HepG2 (cell line): ENCODE measurements around the gene ENO2. TPM values are rescaled to one million over a fixed set of nuclear protein-coding genes. Genes with fewer than 3 reads are reported as not detected.

Experiments used
- CREM ChIP-seq, 2 experiments: sonication (generic) in 1 of 2; formaldehyde crosslinking in 1 of 2; IDR thresholded peaks; 2 replicates each; pipeline versions ENCODE4 v1.4.0 to v1.6.1; 2016 to 2020; ENCODE audit warnings: antibody characterized with exemption in 1 of 2, mild to moderate bottlenecking in 1 of 2, missing genetic modification reagents in 1 of 2
- FOXA3 ChIP-seq: IDR thresholded peaks from 2 replicates; pipeline ENCODE4 v1.6.1; 2016; ENCODE audit warnings: missing genetic modification reagents, missing compliant biosample characterization
- HNRNPL ChIP-seq: fragments of 200-400 bp; formaldehyde crosslinking; IDR thresholded peaks from 2 replicates; pipeline ENCODE4 v1.6.1; 2017; ENCODE audit warnings: mild to moderate bottlenecking, low read depth, low read length
- KDM1A ChIP-seq: IDR thresholded peaks from 2 replicates; pipeline ENCODE4 v1.6.1; 2016; ENCODE audit warnings: missing compliant biosample characterization
- MAFK ChIP-seq, 2 experiments: IDR thresholded peaks in 1 of 2; conservative IDR thresholded peaks in 1 of 2; 2 replicates each; pipeline ENCODE4 v1.6.1; 2011; ENCODE audit warnings: improper control_type of control experiment in 2 of 2, low read length in 2 of 2
- NCOA2 ChIP-seq: sonication (generic); formaldehyde crosslinking; IDR thresholded peaks from 2 replicates; pipeline ENCODE4 v1.8.0; 2022; ENCODE audit warnings: inconsistent platforms
- NFE2 ChIP-seq: sonication (generic); formaldehyde crosslinking; IDR thresholded peaks from 2 replicates; pipeline ENCODE4 v1.4.0; 2020; ENCODE audit warnings: missing genetic modification reagents
- NKX3-1 ChIP-seq: sonication (generic); formaldehyde crosslinking; IDR thresholded peaks from 2 replicates; pipeline ENCODE4 v1.5.0; 2020; ENCODE audit warnings: missing genetic modification reagents
- SMC3 ChIP-seq: IDR thresholded peaks from 2 replicates; pipeline ENCODE4 v1.6.1; 2011; ENCODE audit warnings: low read length, improper control_type of control experiment
- TBP ChIP-seq: sonication (generic); formaldehyde crosslinking; IDR thresholded peaks from 2 replicates; pipeline ENCODE4 v1.5.0; 2020; ENCODE audit warnings: missing genetic modification reagents
- ZNF253 ChIP-seq: sonication (generic); formaldehyde crosslinking; IDR thresholded peaks from 2 replicates; pipeline ENCODE4 v1.8.0; 2022; ENCODE audit warnings: mild to moderate bottlenecking, missing genetic modification reagents, borderline replicate concordance
- ZNF83 ChIP-seq: sonication (generic); formaldehyde crosslinking; IDR thresholded peaks from 2 replicates; pipeline ENCODE4 v1.4.0; 2020; ENCODE audit warnings: missing genetic modification reagents, mild to moderate bottlenecking, borderline replicate concordance
- polyA plus RNA-seq, 8 experiments: library from polyadenylated mRNA; depleted of rRNA in 3 of 8; stranded (reverse) in 7 of 8; unstranded in 1 of 8; fragments of >200 nt; fragmentation: Illumina TruSeq in 4 of 8; extraction: Trizol in 4 of 8; gene quantifications; 2 replicates each; pipeline versions ENCODE4 v1.2.1 to v1.2.3, GENCODE V29; 2011 to 2016; ENCODE audit warnings: low read depth in 4 of 8, missing spikeins in 1 of 8, mixed read lengths in 1 of 8; ENCODE audit not compliant: insufficient read depth in 1 of 8
- total RNA-seq, 5 experiments: library from RNA; depleted of rRNA; stranded (reverse); fragments of >200 nt; fragmentation: Illumina TruSeq; extraction: Trizol; gene quantifications; 2 replicates each; pipeline ENCODE4 v1.2.3, GENCODE V29; 2016; ENCODE audit warnings: low read depth in 1 of 5
- TF ChIP-seq, protein P1 (sequence below): sonication (generic); formaldehyde crosslinking; IDR thresholded peaks from one replicate; pipeline ENCODE4 v1.5.1; 2020; ENCODE audit warnings: mild to moderate bottlenecking, missing genetic modification reagents; ENCODE audit errors: not compliant biosample characterization
- TF ChIP-seq, protein P2 (sequence below): sonication (generic); formaldehyde crosslinking; IDR thresholded peaks from 2 replicates; pipeline ENCODE4 v1.4.0; 2020; ENCODE audit warnings: missing genetic modification reagents
- TF ChIP-seq, protein P3 (sequence below): IDR thresholded peaks from 2 replicates; pipeline ENCODE4 v1.6.1; 2016; ENCODE audit warnings: low read depth, borderline replicate concordance
- TF ChIP-seq, protein P4 (sequence below): sonication (generic); formaldehyde crosslinking; IDR thresholded peaks from 2 replicates; pipeline ENCODE4 v1.5.0; 2020; ENCODE audit warnings: mild to moderate bottlenecking, missing genetic modification reagents, borderline replicate concordance

The ENO2 gene
- total and polyA plus RNA-seq, 2 of the 13 experiments (the other 11 are each of a cell fraction or from before 2014, with no cell fraction given) = 19.3 to 136 TPM

DNA sequence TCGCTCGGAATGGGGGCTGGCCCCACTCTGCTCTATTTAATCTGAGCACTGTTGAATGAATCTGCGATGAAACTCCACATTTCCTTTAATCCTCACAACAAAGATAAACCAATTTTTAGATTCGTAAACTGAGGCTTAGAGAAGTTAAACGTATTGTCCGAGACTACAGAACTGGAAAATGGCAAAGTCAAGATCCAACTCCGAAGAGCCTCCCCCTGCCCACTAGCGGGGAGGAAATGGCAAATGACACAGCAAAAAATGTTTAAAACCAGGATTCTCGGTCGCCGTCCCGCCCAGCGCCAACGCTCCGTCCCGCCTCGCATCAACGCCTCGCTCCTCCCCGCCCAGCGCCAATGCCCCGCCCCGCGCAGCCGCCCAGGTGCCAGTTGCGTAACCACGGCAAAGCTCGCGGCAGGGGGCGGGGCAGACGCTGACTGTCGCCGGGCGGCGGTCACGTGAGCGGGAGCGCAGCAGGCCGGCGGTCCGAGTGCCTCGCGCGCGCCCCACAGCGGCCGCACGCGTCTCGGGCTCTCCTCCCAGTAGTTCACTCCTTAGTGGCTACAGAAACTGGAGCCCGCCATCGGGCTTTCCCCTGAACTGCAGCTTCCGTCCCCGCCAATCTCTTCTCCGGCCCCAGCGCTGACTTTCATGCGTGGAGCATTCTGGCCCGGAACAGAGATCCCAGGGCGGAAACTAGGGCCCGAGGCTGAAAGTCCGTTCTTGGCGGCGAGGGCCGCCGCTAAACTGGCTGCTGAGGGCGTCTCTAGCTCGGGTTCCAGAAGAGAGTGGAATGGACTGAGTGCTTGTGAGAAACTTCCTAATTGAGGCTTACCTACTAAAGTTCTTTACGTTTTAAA is 23.4 kb upstream of the ENO2 start (continued):
- TF ChIP-seq, protein P1, sequence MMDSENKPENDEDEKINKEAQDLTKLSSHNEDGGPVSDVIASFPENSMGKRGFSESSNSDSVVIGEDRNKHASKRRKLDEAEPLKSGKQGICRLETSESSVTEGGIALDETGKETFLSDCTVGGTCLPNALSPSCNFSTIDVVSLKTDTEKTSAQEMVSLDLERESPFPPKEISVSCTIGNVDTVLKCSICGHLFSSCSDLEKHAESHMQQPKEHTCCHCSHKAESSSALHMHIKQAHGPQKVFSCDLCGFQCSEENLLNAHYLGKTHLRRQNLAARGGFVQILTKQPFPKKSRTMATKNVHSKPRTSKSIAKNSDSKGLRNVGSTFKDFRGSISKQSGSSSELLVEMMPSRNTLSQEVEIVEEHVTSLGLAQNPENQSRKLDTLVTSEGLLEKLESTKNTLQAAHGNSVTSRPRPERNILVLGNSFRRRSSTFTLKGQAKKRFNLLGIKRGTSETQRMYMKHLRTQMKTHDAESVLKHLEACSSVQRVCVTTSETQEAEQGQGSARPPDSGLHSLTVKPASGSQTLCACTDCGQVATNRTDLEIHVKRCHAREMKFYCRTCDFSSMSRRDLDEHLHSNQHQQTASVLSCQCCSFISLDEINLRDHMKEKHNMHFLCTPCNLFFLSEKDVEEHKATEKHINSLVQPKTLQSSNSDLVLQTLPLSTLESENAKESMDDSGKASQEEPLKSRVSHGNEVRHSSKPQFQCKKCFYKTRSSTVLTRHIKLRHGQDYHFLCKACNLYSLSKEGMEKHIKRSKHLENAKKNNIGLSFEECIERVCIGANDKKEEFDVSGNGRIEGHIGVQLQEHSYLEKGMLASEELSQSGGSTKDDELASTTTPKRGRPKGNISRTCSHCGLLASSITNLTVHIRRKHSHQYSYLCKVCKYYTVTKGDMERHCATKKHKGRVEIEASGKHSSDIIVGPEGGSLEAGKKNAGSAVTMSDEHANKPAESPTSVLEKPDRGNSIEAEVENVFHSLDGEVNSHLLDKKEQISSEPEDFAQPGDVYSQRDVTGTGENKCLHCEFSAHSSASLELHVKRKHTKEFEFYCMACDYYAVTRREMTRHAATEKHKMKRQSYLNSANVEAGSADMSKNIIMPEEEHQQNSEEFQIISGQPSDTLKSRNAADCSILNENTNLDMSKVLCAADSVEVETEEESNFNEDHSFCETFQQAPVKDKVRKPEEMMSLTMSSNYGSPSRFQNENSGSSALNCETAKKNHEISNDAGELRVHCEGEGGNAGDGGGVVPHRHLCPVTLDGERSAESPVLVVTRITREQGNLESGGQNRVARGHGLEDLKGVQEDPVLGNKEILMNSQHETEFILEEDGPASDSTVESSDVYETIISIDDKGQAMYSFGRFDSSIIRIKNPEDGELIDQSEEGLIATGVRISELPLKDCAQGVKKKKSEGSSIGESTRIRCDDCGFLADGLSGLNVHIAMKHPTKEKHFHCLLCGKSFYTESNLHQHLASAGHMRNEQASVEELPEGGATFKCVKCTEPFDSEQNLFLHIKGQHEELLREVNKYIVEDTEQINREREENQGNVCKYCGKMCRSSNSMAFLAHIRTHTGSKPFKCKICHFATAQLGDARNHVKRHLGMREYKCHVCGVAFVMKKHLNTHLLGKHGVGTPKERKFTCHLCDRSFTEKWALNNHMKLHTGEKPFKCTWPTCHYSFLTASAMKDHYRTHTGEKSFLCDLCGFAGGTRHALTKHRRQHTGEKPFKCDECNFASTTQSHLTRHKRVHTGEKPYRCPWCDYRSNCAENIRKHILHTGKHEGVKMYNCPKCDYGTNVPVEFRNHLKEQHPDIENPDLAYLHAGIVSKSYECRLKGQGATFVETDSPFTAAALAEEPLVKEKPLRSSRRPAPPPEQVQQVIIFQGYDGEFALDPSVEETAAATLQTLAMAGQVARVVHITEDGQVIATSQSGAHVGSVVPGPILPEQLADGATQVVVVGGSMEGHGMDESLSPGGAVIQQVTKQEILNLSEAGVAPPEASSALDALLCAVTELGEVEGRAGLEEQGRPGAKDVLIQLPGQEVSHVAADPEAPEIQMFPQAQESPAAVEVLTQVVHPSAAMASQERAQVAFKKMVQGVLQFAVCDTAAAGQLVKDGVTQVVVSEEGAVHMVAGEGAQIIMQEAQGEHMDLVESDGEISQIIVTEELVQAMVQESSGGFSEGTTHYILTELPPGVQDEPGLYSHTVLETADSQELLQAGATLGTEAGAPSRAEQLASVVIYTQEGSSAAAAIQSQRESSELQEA = peak; percentile 73
- TF ChIP-seq ZNF253 = 0 out of 2 replicates have a peak, but pooled peaks have one; percentile 43
- TF ChIP-seq, protein P2, sequence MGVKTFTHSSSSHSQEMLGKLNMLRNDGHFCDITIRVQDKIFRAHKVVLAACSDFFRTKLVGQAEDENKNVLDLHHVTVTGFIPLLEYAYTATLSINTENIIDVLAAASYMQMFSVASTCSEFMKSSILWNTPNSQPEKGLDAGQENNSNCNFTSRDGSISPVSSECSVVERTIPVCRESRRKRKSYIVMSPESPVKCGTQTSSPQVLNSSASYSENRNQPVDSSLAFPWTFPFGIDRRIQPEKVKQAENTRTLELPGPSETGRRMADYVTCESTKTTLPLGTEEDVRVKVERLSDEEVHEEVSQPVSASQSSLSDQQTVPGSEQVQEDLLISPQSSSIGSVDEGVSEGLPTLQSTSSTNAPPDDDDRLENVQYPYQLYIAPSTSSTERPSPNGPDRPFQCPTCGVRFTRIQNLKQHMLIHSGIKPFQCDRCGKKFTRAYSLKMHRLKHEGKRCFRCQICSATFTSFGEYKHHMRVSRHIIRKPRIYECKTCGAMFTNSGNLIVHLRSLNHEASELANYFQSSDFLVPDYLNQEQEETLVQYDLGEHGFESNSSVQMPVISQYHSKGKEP (CRISPR knock-in tag) = no peak; the same call in 1 of the 2 replicates
- TF ChIP-seq NFE2 (CRISPR knock-in tag) = peak; percentile 98
- peak; percentile 33; the same call in 1 of the 2 replicates for TF ChIP-seq SMC3
- TF ChIP-seq CREM (IDR thresholded peaks at IDR 0.05) = no peak
- TF ChIP-seq CREM (CRISPR knock-in tag; IDR thresholded peaks at IDR 0.05) = no peak
- TF ChIP-seq, protein P3, sequence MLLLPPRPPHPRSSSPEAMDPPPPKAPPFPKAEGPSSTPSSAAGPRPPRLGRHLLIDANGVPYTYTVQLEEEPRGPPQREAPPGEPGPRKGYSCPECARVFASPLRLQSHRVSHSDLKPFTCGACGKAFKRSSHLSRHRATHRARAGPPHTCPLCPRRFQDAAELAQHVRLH (CRISPR knock-in tag) = peak; percentile 44; the same call in 1 of the 2 replicates
- no peak; the same call in 1 of the 2 replicates for TF ChIP-seq KDM1A (CRISPR knock-in tag)
- no peak; the same call in none of the 2 replicates for TF ChIP-seq NKX3-1 (CRISPR knock-in tag)
- peak; percentile 73 to 87 for TF ChIP-seq MAFK (conservative IDR thresholded peaks at IDR 0.05 in 1 of 2, IDR thresholded peaks at IDR 0.05 in 1 of 2; ENCODE audit: low read length in 2 of 2)
- peak; percentile 77; the same call in 1 of the 2 replicates for TF ChIP-seq FOXA3 (CRISPR knock-in tag)
- no peak for TF ChIP-seq HNRNPL
- TF ChIP-seq NCOA2 = no peak; the same call in 1 of the 2 replicates
- TF ChIP-seq TBP (CRISPR knock-in tag) = no peak
- TF ChIP-seq ZNF83 = no peak
- TF ChIP-seq, protein P4, sequence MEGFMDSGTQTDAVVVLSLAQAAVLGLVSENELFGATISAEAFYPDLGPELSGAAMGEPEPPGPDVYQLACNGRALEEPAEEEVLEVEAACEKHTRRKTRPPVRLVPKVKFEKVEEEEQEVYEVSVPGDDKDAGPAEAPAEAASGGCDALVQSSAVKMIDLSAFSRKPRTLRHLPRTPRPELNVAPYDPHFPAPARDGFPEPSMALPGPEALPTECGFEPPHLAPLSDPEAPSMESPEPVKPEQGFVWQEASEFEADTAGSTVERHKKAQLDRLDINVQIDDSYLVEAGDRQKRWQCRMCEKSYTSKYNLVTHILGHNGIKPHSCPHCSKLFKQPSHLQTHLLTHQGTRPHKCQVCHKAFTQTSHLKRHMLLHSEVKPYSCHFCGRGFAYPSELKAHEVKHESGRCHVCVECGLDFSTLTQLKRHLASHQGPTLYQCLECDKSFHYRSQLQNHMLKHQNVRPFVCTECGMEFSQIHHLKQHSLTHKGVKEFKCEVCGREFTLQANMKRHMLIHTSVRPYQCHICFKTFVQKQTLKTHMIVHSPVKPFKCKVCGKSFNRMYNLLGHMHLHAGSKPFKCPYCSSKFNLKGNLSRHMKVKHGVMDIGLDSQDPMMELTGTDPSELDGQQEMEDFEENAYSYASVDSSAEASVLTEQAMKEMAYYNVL (CRISPR knock-in tag) = peak; percentile 35; the same call in 1 of the 2 replicates
